HEK293 (cell line): ENCODE results near the gene GMPR.
A peak's percentile ranks its signal among the peaks of the same experiment; 100 is the strongest.

Experiments
- IKZF3 ChIP-seq: fragments of 450-650 bp; IDR thresholded peaks from 2 replicates; pipeline ENCODE4 v1.5.0; 2018; ENCODE audit warnings: missing biosample characterization, mild to moderate bottlenecking, missing genetic modification characterization, moderate library complexity
- INSM2 ChIP-seq: fragments of 450-650 bp; formaldehyde crosslinking; IDR thresholded peaks from 2 replicates; pipeline ENCODE4 v1.5.1; 2016; ENCODE audit warnings: missing biosample characterization, missing genetic modification characterization
- KLF1 ChIP-seq: fragments of 450-650 bp; formaldehyde crosslinking; IDR thresholded peaks from 2 replicates; pipeline ENCODE4 v1.5.1; 2016; ENCODE audit warnings: missing biosample characterization, missing genetic modification characterization
- OSR2 ChIP-seq: fragments of 450-650 bp; formaldehyde crosslinking; IDR thresholded peaks from 2 replicates; pipeline ENCODE4 v1.5.1; 2016; ENCODE audit warnings: missing biosample characterization, missing genetic modification characterization
- PRDM4 ChIP-seq: fragments of 450-650 bp; formaldehyde crosslinking; IDR thresholded peaks from 2 replicates; pipeline ENCODE4 v1.5.1; 2017; ENCODE audit warnings: missing biosample characterization, missing genetic modification characterization
- REST ChIP-seq: fragments of 450-650 bp; formaldehyde crosslinking; IDR thresholded peaks from 2 replicates; pipeline ENCODE4 v1.5.1; 2016; ENCODE audit warnings: missing biosample characterization, missing genetic modification characterization
- TCF7L2 ChIP-seq: IDR thresholded peaks from 2 replicates; pipeline ENCODE4 v1.6.1; 2011; ENCODE audit warnings: low read depth, mild to moderate bottlenecking, inconsistent platforms, low read length, moderate library complexity, borderline replicate concordance
- TRIM28 ChIP-seq: IDR thresholded peaks from 2 replicates; pipeline ENCODE4 v1.6.1; 2011; ENCODE audit warnings: low read length, control low read depth, borderline replicate concordance
- WT1 ChIP-seq: fragments of 450-650 bp; formaldehyde crosslinking; IDR thresholded peaks from 2 replicates; pipeline ENCODE4 v1.5.1; 2016; ENCODE audit warnings: missing biosample characterization, missing genetic modification characterization
- ZBTB21 ChIP-seq: fragments of 450-650 bp; formaldehyde crosslinking; IDR thresholded peaks from 2 replicates; pipeline ENCODE4 v1.5.1; 2017; ENCODE audit warnings: missing biosample characterization, missing genetic modification characterization
- ZBTB44 ChIP-seq: fragments of 450-650 bp; IDR thresholded peaks from 2 replicates; pipeline ENCODE4 v1.5.1; 2018; ENCODE audit warnings: missing biosample characterization, mild to moderate bottlenecking, missing genetic modification characterization
- ZBTB8A ChIP-seq: fragments of 450-650 bp; formaldehyde crosslinking; IDR thresholded peaks from 2 replicates; pipeline ENCODE4 v1.5.1; 2016; ENCODE audit warnings: missing biosample characterization, missing genetic modification characterization
- ZNF157 ChIP-seq: fragments of 450-650 bp; formaldehyde crosslinking; IDR thresholded peaks from 2 replicates; pipeline ENCODE4 v1.5.1; 2016; ENCODE audit warnings: missing biosample characterization, missing genetic modification characterization
- ZNF169 ChIP-seq: fragments of 450-650 bp; formaldehyde crosslinking; IDR thresholded peaks from 2 replicates; pipeline ENCODE4 v1.5.1; 2016; ENCODE audit warnings: missing biosample characterization, missing genetic modification characterization
- ZNF280D ChIP-seq: fragments of 450-650 bp; formaldehyde crosslinking; IDR thresholded peaks from 2 replicates; pipeline ENCODE4 v1.5.1; 2016; ENCODE audit warnings: missing biosample characterization, missing genetic modification characterization
- ZNF518A ChIP-seq: fragments of 450-650 bp; formaldehyde crosslinking; conservative IDR thresholded peaks from 2 replicates; pipeline ENCODE4 v1.5.1; 2016; ENCODE audit warnings: low read depth, missing biosample characterization, missing genetic modification characterization
- ZNF610 ChIP-seq: fragments of 450-650 bp; formaldehyde crosslinking; IDR thresholded peaks from 2 replicates; pipeline ENCODE4 v1.5.1; 2016; ENCODE audit warnings: missing biosample characterization, missing genetic modification characterization, borderline replicate concordance
- ZNF629 ChIP-seq: fragments of 450-650 bp; formaldehyde crosslinking; IDR thresholded peaks from 2 replicates; pipeline ENCODE4 v1.5.1; 2017; ENCODE audit warnings: missing biosample characterization, missing genetic modification characterization
- ZNF76 ChIP-seq: fragments of 450-650 bp; formaldehyde crosslinking; IDR thresholded peaks from 2 replicates; pipeline ENCODE4; 2016; ENCODE audit warnings: low read depth, missing biosample characterization, missing genetic modification characterization, borderline replicate concordance
- ZNF843 ChIP-seq: fragments of 450-650 bp; formaldehyde crosslinking; IDR thresholded peaks from 2 replicates; pipeline ENCODE4 v1.5.1; 2016; ENCODE audit warnings: missing biosample characterization, missing genetic modification characterization

GMPR gene

GRCh38 chr6:16205377-16206144 lies 32.8 kb upstream of the GMPR start (continued):
- TF ChIP-seq REST (tag by site-specific recombination) (0 out of 2 replicates have a peak, but pooled peaks have one; percentile 27), ZBTB44 (tag by site-specific recombination) (peak; percentile 57; the same call in 1 of the 2 replicates), OSR2 (tag by site-specific recombination) (peak; percentile 82), ZNF518A (tag by site-specific recombination) (peak; percentile 47), ZBTB8A (tag by site-specific recombination) (peak; percentile 46), TCF7L2 (peak; percentile 66; the same call in 1 of the 2 replicates), ZNF280D (tag by site-specific recombination) (no peak), ZNF169 (tag by site-specific recombination) (no peak), ZNF76 (tag by site-specific recombination) (0 out of 2 replicates have a peak, but pooled peaks have one; percentile 21), ZBTB21 (tag by site-specific recombination) (peak; percentile 42; the same call in 1 of the 2 replicates), ZNF629 (peak; percentile 61), INSM2 (tag by site-specific recombination) (peak; percentile 53; the same call in 1 of the 2 replicates), WT1 (tag by site-specific recombination) (peak; percentile 75; the same call in 1 of the 2 replicates), ZNF843 (tag by site-specific recombination) (peak; percentile 78), KLF1 (tag by site-specific recombination) (peak; percentile 35; the same call in 1 of the 2 replicates), ZNF157 (tag by site-specific recombination) (no peak), ZNF610 (tag by site-specific recombination) (peak; percentile 54; the same call in 1 of the 2 replicates), IKZF3 (tag by site-specific recombination) (peak; percentile 51; the same call in 1 of the 2 replicates), PRDM4 (tag by site-specific recombination) (peak; percentile 73; the same call in 1 of the 2 replicates), TRIM28 (peak; percentile 89; the same call in 1 of the 2 replicates)
